ENCODE data around the gene ZDBF2.
"Not testable (repeated sequence)": the region's sequence is repeated elsewhere in the genome, so short reads cannot be mapped to it uniquely, and the experiment has no call there.

ZDBF2 gene

GRCh38 chr2:206274434-206275311 is at the start of gene ZDBF2:
Gene ZDBF2, plus strand, starts transcription at chr2:206274663. Its CDS starts 7,187 bp downstream, at chr2:206281850.
- H2AFZ ChIP-seq (ENCODE audit: low read depth, low read length, severe bottlenecking), result peak within 1 kb of the TSS; percentile 4

GRCh38 chr2:206225435-206226232 is 48.8 kb upstream of the ZDBF2 start:
- no peak overlapping the region for H3K4me2 ChIP-seq (ENCODE audit: low read depth, low read length, poor library complexity, severe bottlenecking)
- H3K27ac ChIP-seq (ENCODE audit: low read depth, low read length), result no peak overlapping the region

More at GRCh38 chr2:206274434-206275311, at the start of gene ZDBF2:
- H3F3A ChIP-seq (ENCODE audit: insufficient read depth), result peaks cover 53% of the 10 kb centered on the region
- TF ChIP-seq CTCF (IDR thresholded peaks at IDR 0.05; ENCODE audit: insufficient read depth, low read length, poor library complexity, severe bottlenecking), result no peak
- no peak for TF ChIP-seq EZH2phosphoT487 (conservative IDR thresholded peaks at IDR 0.05; ENCODE audit: low read length)
- peaks cover 38% of the 10 kb centered on the region for H3K79me2 ChIP-seq (ENCODE audit: insufficient read depth, low read length)
- no peaks in the 10 kb centered on the region for H3K9me2 ChIP-seq (replicated peaks; ENCODE audit: insufficient read depth, low read length)
- H3K9ac ChIP-seq (ENCODE audit: low read length), result peak within 1 kb of the TSS; percentile 67
- H3K4me3 ChIP-seq (ENCODE audit: insufficient read depth, low read length, poor library complexity, severe bottlenecking), result peak within 1 kb of the TSS; percentile 61
- H3K36me3 ChIP-seq (ENCODE audit: low read length), result no peaks in the 10 kb centered on the region
- H3K27me3 ChIP-seq (ENCODE audit: low read length), result no peaks in the 10 kb centered on the region
- no peaks in the 10 kb centered on the region for H4K20me1 ChIP-seq (ENCODE audit: low read depth, low read length)
- no peaks in the 10 kb centered on the region for H3K9me3 ChIP-seq (ENCODE audit: insufficient read depth, low read length)
- H3K27ac ChIP-seq (ENCODE audit: low read depth, low read length), result peak within 1 kb of the TSS; percentile 97
- peak within 1 kb of the TSS; percentile 82 for H3K4me2 ChIP-seq (ENCODE audit: low read depth, low read length, poor library complexity, severe bottlenecking)

GRCh38 chr2:206228636-206229035 is 45.8 kb upstream of the ZDBF2 start:
- H3K9ac ChIP-seq (ENCODE audit: low read length); H2AFZ ChIP-seq (ENCODE audit: low read depth, low read length, severe bottlenecking); H3F3A ChIP-seq (ENCODE audit: insufficient read depth); H3K9me2 ChIP-seq (replicated peaks; ENCODE audit: insufficient read depth, low read length); H3K27me3 ChIP-seq (ENCODE audit: low read length); H3K79me2 ChIP-seq (ENCODE audit: insufficient read depth, low read length); H3K4me3 ChIP-seq (ENCODE audit: insufficient read depth, low read length, poor library complexity, severe bottlenecking); H3K4me2 ChIP-seq (ENCODE audit: low read depth, low read length, poor library complexity, severe bottlenecking); H3K9me3 ChIP-seq (ENCODE audit: insufficient read depth, low read length); H3K36me3 ChIP-seq (ENCODE audit: low read length); H4K20me1 ChIP-seq (ENCODE audit: low read depth, low read length); H3K27ac ChIP-seq (ENCODE audit: low read depth, low read length): not testable (repeated sequence)

More at GRCh38 chr2:206225435-206226232, 48.8 kb upstream of the ZDBF2 start:
- Histone ChIP-seq H3K9ac (ENCODE audit: low read length) (no peak overlapping the region), H3K79me2 (ENCODE audit: insufficient read depth, low read length) (no peaks in the 10 kb centered on the region), H3F3A (ENCODE audit: insufficient read depth) (no peaks in the 10 kb centered on the region), H3K36me3 (ENCODE audit: low read length) (no peaks in the 10 kb centered on the region), H3K9me2 (replicated peaks; ENCODE audit: insufficient read depth, low read length) (no peaks in the 10 kb centered on the region), H2AFZ (ENCODE audit: low read depth, low read length, severe bottlenecking) (peak overlapping the region; percentile 39), H3K4me3 (ENCODE audit: insufficient read depth, low read length, poor library complexity, severe bottlenecking) (no peak overlapping the region), H3K9me3 (ENCODE audit: insufficient read depth, low read length) (peaks cover 6% of the 10 kb centered on the region; the same call in 1 of the 2 replicates), H3K27me3 (ENCODE audit: low read length) (no peaks in the 10 kb centered on the region), H4K20me1 (ENCODE audit: low read depth, low read length) (no peaks in the 10 kb centered on the region)
- no peak for TF ChIP-seq CTCF (IDR thresholded peaks at IDR 0.05; ENCODE audit: insufficient read depth, low read length, poor library complexity, severe bottlenecking)
- TF ChIP-seq EZH2phosphoT487 (conservative IDR thresholded peaks at IDR 0.05; ENCODE audit: low read length), result no peak
